Chondrocyte (in vitro differentiated cells): ENCODE measurements around the gene NBEA. TPM values are rescaled to one million over a fixed set of nuclear protein-coding genes. Genes with fewer than 3 reads are reported as not detected.

Experiments
- DNase-seq: peaks from one replicate; pipeline ENCODE4 v3.0.0; 2021; ENCODE audit warnings: mixed read lengths, low spot score
- H3K27ac Mint-ChIP-seq: one replicate; pipeline ENCODE4 v1.8.0; 2021; ENCODE audit warnings: mild to moderate bottlenecking, moderate library complexity, mixed read lengths; ENCODE audit not compliant: unreplicated experiment
- H3K27me3 Mint-ChIP-seq: 2 replicates; pipeline ENCODE4 v1.8.0; 2021; ENCODE audit warnings: low read depth, mixed read lengths
- H3K36me3 Mint-ChIP-seq: 2 replicates; pipeline ENCODE4 v1.8.0; 2021; ENCODE audit warnings: low read depth, mixed read lengths
- H3K4me1 Mint-ChIP-seq: 2 replicates; pipeline ENCODE4 v1.8.0; 2021; ENCODE audit warnings: low read depth, mild to moderate bottlenecking, mixed read lengths
- H3K4me3 Mint-ChIP-seq: one replicate; pipeline ENCODE4 v1.8.0; 2021; ENCODE audit warnings: mild to moderate bottlenecking, moderate library complexity, mixed read lengths; ENCODE audit not compliant: unreplicated experiment
- H3K9me3 Mint-ChIP-seq: 2 replicates; pipeline ENCODE4 v1.8.0; 2021; ENCODE audit warnings: low read depth, mixed read lengths
- total RNA-seq: library from RNA; stranded (reverse); gene quantifications from 3 replicates; pipeline ENCODE4 v1.2.1, GENCODE V29; 2021
- TF ChIP-seq, protein P1 (sequence below): fragments of 200-600 bp; sonication (generic); IDR thresholded peaks from 2 replicates; pipeline ENCODE4 v1.5.0; 2021; ENCODE audit warnings: antibody characterized with exemption, mild to moderate bottlenecking, moderate library complexity

The NBEA gene
- total RNA-seq, 1 donor from 2014 or later = 4.9 TPM

GRCh38 chr13:35457258-35457657, 515.2 kb downstream of the NBEA start:
- H3K4me3 Mint-ChIP-seq = no peak overlapping the region
- H3K9me3 Mint-ChIP-seq = peaks cover 3% of the 10 kb centered on the region
- H3K27me3 Mint-ChIP-seq = no peaks in the 10 kb centered on the region
- no peak for DNase-seq
- TF ChIP-seq, protein P1, sequence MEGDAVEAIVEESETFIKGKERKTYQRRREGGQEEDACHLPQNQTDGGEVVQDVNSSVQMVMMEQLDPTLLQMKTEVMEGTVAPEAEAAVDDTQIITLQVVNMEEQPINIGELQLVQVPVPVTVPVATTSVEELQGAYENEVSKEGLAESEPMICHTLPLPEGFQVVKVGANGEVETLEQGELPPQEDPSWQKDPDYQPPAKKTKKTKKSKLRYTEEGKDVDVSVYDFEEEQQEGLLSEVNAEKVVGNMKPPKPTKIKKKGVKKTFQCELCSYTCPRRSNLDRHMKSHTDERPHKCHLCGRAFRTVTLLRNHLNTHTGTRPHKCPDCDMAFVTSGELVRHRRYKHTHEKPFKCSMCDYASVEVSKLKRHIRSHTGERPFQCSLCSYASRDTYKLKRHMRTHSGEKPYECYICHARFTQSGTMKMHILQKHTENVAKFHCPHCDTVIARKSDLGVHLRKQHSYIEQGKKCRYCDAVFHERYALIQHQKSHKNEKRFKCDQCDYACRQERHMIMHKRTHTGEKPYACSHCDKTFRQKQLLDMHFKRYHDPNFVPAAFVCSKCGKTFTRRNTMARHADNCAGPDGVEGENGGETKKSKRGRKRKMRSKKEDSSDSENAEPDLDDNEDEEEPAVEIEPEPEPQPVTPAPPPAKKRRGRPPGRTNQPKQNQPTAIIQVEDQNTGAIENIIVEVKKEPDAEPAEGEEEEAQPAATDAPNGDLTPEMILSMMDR = no peak
- H3K27ac Mint-ChIP-seq = no peak overlapping the region
- peaks cover 1% of the 10 kb centered on the region for H3K36me3 Mint-ChIP-seq
- H3K4me1 Mint-ChIP-seq = no peaks in the 10 kb centered on the region

DNA sequence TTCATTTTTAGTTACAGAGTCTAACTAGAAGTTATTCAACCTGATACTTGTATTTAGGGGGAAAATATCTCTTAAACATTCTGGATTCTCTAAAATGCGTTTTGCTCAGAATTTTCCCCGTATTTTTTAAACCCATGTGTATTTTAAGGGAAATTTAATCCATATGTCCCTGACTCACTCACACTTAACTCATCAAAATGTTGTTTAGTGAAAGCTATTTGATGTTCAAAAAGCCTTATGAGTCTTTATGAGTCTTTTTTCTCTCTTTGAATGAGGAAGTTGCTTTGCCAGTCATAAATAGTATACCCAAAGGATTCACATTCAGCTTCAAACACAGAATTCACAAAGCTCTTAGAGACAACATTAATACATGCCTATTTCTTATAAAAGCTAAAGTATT, 518.0 kb downstream of the NBEA start:
- Mint-ChIP-seq H3K36me3 (peaks cover 3% of the 10 kb centered on the region), H3K27ac (no peak overlapping the region), H3K27me3 (no peaks in the 10 kb centered on the region), H3K4me3 (no peak overlapping the region), H3K9me3 (peaks cover 3% of the 10 kb centered on the region), H3K4me1 (no peaks in the 10 kb centered on the region)
- TF ChIP-seq, protein P1 = no peak
- DNase-seq = no peak

DNA sequence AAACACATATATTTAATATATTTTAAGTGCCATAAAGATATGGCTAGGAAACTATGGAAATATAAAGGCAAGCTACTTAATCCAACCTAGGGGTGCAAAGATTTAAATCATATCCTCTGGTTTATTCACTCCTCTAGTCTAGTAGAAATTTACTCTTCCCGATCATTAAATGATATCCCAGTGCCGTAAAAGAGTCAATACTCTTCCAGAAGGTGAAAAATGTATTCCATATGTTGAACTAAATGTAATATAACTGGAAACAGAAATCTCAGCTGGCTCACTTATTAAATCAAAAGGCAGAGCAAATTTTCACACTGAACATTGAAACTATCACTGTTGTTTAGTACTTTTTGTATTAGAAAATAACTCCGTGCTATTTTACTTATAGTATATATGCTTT, 523.3 kb downstream of the NBEA start:
- DNase-seq = no peak
- H3K27me3 Mint-ChIP-seq = peaks cover 12% of the 10 kb centered on the region
- TF ChIP-seq, protein P1 = no peak
- peaks cover 11% of the 10 kb centered on the region for H3K4me1 Mint-ChIP-seq
- no peak overlapping the region for H3K4me3 Mint-ChIP-seq
- H3K9me3 Mint-ChIP-seq = no peaks in the 10 kb centered on the region
- H3K36me3 Mint-ChIP-seq = peaks cover 4% of the 10 kb centered on the region
- H3K27ac Mint-ChIP-seq = no peak overlapping the region

GRCh38 chr13:35468195-35468594, 526.1 kb downstream of the NBEA start:
- no peak for DNase-seq
- Mint-ChIP-seq H3K27me3 (peaks cover 35% of the 10 kb centered on the region), H3K27ac (no peak overlapping the region), H3K4me1 (peaks cover 17% of the 10 kb centered on the region), H3K4me3 (no peak overlapping the region), H3K36me3 (peaks cover 4% of the 10 kb centered on the region), H3K9me3 (no peaks in the 10 kb centered on the region)
- TF ChIP-seq, protein P1 = no peak

GRCh38 chr13:35469806-35470525, 527.9 kb downstream of the NBEA start:
- no peak for DNase-seq
- peak overlapping the region; percentile 55 for H3K4me3 Mint-ChIP-seq
- no peak overlapping the region for H3K27ac Mint-ChIP-seq
- H3K4me1 Mint-ChIP-seq = peaks cover 22% of the 10 kb centered on the region
- TF ChIP-seq, protein P1 = no peak
- peaks cover 6% of the 10 kb centered on the region for H3K36me3 Mint-ChIP-seq
- no peaks in the 10 kb centered on the region for H3K9me3 Mint-ChIP-seq
- H3K27me3 Mint-ChIP-seq = peaks cover 46% of the 10 kb centered on the region
